Activated naive CD8-positive, alpha-beta T cell treated with anti-CD3 and anti-CD28 coated beads for 36 hours (primary cell): ENCODE data around the gene DNAH9. TPM values are rescaled to one million over a fixed set of nuclear protein-coding genes. Genes with fewer than 3 reads are reported as not detected.
A peak's percentile ranks its signal among the peaks of the same experiment; 100 is the strongest.

Experiments
- DNase-seq: peaks from one replicate; pipeline ENCODE4 v3.0.0; 2021
- H3K27ac Mint-ChIP-seq: one replicate; pipeline ENCODE4 v1.8.0; 2022; ENCODE audit warnings: mild to moderate bottlenecking, moderate library complexity, mixed read lengths
- H3K27me3 Mint-ChIP-seq: one replicate; pipeline ENCODE4 v1.8.0; 2022; ENCODE audit warnings: mild to moderate bottlenecking, mixed read lengths
- H3K36me3 Mint-ChIP-seq: one replicate; pipeline ENCODE4 v1.8.0; 2021; ENCODE audit warnings: mild to moderate bottlenecking, mixed read lengths
- H3K4me1 Mint-ChIP-seq: one replicate; pipeline ENCODE4 v1.8.0; 2021; ENCODE audit warnings: mixed read lengths
- H3K4me3 Mint-ChIP-seq: one replicate; pipeline ENCODE4 v1.8.0; 2022; ENCODE audit warnings: mild to moderate bottlenecking, moderate library complexity, mixed read lengths
- H3K9me3 Mint-ChIP-seq: one replicate; pipeline ENCODE4 v1.8.0; 2022; ENCODE audit warnings: mixed read lengths
- total RNA-seq, 2 experiments: library from RNA; stranded (reverse); gene quantifications; one replicate each; pipeline ENCODE4 v1.2.3, GENCODE V29; 2021

The DNAH9 gene
- not detected for total RNA-seq

DNA sequence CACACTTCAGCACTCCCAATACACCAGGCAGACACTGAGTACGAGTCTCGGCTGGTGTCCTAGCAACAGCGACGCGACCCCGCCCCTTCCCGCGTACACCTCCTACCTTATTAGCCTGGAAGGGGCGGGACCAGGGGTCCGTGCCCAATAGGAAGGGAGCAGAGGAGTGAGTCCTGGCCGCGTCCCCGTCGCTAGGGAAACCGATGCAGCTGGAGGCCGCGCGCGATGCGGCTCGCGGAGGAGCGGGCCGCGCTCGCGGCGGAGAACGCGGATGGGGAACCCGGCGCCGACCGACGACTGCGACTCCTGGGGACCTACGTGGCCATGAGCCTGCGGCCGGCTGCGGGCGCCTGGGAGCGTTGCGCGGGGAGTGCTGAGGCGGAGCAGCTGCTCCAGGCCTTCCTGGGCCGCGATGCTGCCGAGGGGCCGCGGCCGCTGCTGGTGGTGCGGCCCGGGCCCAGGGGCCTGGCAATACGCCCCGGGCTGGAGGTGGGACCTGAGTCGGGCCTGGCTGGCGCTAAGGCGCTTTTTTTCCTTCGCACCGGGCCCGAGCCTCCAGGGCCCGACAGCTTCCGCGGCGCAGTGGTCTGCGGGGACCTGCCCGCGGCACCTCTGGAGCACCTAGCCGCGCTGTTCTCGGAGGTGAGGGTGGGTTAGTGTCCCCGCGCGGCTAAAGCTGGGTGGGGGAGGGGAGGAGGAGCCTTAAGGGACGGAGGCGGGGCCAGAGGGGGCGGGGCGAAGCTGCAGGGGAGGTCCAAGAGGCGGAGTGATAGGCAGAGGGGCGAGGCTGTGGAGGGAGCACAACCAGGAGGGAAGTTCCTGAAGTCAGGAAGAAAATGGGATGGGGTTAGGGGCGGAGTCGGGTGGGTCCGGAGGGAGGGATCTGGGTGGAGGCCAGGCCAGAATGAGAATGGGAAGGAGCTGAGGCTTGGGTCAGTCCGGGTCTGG is at the start of gene DNAH9:
Gene DNAH9, plus strand, starts transcription at position 197 of the 948 bp plus-strand sequence. Its CDS starts 29 bp downstream, at position 226.
- H3K4me1 Mint-ChIP-seq, result no peaks in the 10 kb centered on the region
- peaks cover 35% of the 10 kb centered on the region for H3K27me3 Mint-ChIP-seq
- no peaks in the 10 kb centered on the region for H3K9me3 Mint-ChIP-seq
- no peak within 1 kb of the TSS for H3K4me3 Mint-ChIP-seq
- no peak within 1 kb of the TSS for H3K27ac Mint-ChIP-seq
- DNase-seq, result peak; percentile 38
- H3K36me3 Mint-ChIP-seq, result no peaks in the 10 kb centered on the region

GRCh38 chr17:11550431-11550830 is 47.8 kb upstream of the DNAH9 start:
- H3K27me3 Mint-ChIP-seq, result no peaks in the 10 kb centered on the region
- no peak overlapping the region for H3K27ac Mint-ChIP-seq
- H3K9me3 Mint-ChIP-seq, result no peaks in the 10 kb centered on the region
- H3K4me3 Mint-ChIP-seq, result no peak overlapping the region
- DNase-seq, result no peak
- H3K36me3 Mint-ChIP-seq, result no peaks in the 10 kb centered on the region
- H3K4me1 Mint-ChIP-seq, result no peaks in the 10 kb centered on the region

- H3K27ac Mint-ChIP-seq, result no peak overlapping the region
- no peaks in the 10 kb centered on the region for H3K4me1 Mint-ChIP-seq
- H3K36me3 Mint-ChIP-seq, result no peaks in the 10 kb centered on the region
- no peak overlapping the region for H3K4me3 Mint-ChIP-seq
- H3K27me3 Mint-ChIP-seq, result no peaks in the 10 kb centered on the region
- DNase-seq, result no peak
- no peaks in the 10 kb centered on the region for H3K9me3 Mint-ChIP-seq
Observed at GRCh38 chr17:11551442-11551841, 46.8 kb upstream of the DNAH9 start.

GRCh38 chr17:11553135-11553534 is 45.1 kb upstream of the DNAH9 start:
- no peak overlapping the region for H3K4me3 Mint-ChIP-seq
- H3K36me3 Mint-ChIP-seq, result no peaks in the 10 kb centered on the region
- no peak for DNase-seq
- no peaks in the 10 kb centered on the region for H3K4me1 Mint-ChIP-seq
- no peaks in the 10 kb centered on the region for H3K27me3 Mint-ChIP-seq
- no peak overlapping the region for H3K27ac Mint-ChIP-seq
- no peaks in the 10 kb centered on the region for H3K9me3 Mint-ChIP-seq

GRCh38 chr17:11554042-11554441 is 44.2 kb upstream of the DNAH9 start:
- H3K9me3 Mint-ChIP-seq, result no peaks in the 10 kb centered on the region
- no peaks in the 10 kb centered on the region for H3K27me3 Mint-ChIP-seq
- no peak overlapping the region for H3K4me3 Mint-ChIP-seq
- H3K27ac Mint-ChIP-seq, result no peak overlapping the region
- H3K4me1 Mint-ChIP-seq, result no peaks in the 10 kb centered on the region
- no peaks in the 10 kb centered on the region for H3K36me3 Mint-ChIP-seq
- no peak for DNase-seq

- Mint-ChIP-seq H3K9me3 (no peaks in the 10 kb centered on the region), H3K27ac (no peak overlapping the region), H3K27me3 (no peaks in the 10 kb centered on the region), H3K4me1 (no peaks in the 10 kb centered on the region), H3K36me3 (no peaks in the 10 kb centered on the region), H3K4me3 (no peak overlapping the region)
- no peak for DNase-seq
Observed at GRCh38 chr17:11554542-11554941, 43.7 kb upstream of the DNAH9 start.

DNA sequence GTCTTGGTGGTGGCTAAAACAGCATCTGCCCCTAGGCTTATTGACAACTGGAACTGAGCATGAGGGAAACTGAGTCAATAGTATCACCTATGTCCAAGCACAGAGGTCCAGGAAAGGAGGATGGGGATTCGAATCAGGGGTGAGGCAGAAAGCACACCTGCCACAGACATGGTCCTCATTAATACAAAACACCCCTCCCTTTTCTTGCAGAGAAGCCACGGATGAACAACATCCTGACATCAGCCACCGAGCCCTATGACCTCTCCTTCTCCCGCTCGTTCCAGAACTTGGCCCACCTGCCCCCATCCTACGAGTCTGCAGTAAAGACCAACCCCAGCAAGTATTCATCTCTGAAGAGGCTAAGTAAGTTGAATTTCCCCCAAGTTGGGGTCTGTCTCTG is 42.7 kb upstream of the DNAH9 start:
- no peaks in the 10 kb centered on the region for H3K9me3 Mint-ChIP-seq
- H3K27me3 Mint-ChIP-seq, result no peaks in the 10 kb centered on the region

GRCh38 chr17:11557727-11558452 is 40.4 kb upstream of the DNAH9 start:
- H3K36me3 Mint-ChIP-seq, result no peaks in the 10 kb centered on the region
- H3K9me3 Mint-ChIP-seq, result no peaks in the 10 kb centered on the region
- no peak for DNase-seq
- no peak overlapping the region for H3K4me3 Mint-ChIP-seq
- no peaks in the 10 kb centered on the region for H3K4me1 Mint-ChIP-seq
- no peaks in the 10 kb centered on the region for H3K27me3 Mint-ChIP-seq
- no peak overlapping the region for H3K27ac Mint-ChIP-seq

More for the DNA sequence above, 42.7 kb upstream of the DNAH9 start:
- DNase-seq, result no peak
- H3K4me1 Mint-ChIP-seq, result no peaks in the 10 kb centered on the region
- H3K4me3 Mint-ChIP-seq, result no peak overlapping the region
- no peaks in the 10 kb centered on the region for H3K36me3 Mint-ChIP-seq
- H3K27ac Mint-ChIP-seq, result no peak overlapping the region

- no peak for DNase-seq
- Mint-ChIP-seq H3K9me3 (no peaks in the 10 kb centered on the region), H3K4me1 (no peaks in the 10 kb centered on the region), H3K4me3 (no peak overlapping the region), H3K27me3 (no peaks in the 10 kb centered on the region), H3K27ac (no peak overlapping the region), H3K36me3 (no peaks in the 10 kb centered on the region)
Observed at GRCh38 chr17:11558681-11559234, 39.5 kb upstream of the DNAH9 start.

DNA sequence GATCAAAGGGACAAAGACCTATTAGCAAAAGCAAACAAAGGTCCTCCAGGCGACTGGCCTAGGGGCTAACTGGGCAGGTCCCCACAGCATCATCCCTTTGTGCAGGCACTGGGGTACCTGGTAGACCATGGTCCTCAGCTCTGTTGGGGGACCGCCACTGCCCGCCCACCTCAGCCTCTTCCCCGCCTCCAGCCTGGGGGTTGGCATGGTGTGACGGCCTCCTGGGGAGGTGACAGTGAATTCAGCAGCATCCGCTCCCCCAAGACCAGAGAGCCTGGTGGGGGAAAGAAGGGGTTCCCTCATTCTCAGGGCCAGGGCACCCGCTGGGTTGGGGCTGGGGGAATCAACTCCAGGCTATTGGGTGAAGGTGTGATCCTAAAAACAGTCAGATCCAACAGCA is 38.7 kb upstream of the DNAH9 start:
- Mint-ChIP-seq H3K4me1 (no peaks in the 10 kb centered on the region), H3K27ac (no peak overlapping the region), H3K9me3 (no peaks in the 10 kb centered on the region), H3K27me3 (no peaks in the 10 kb centered on the region), H3K4me3 (no peak overlapping the region), H3K36me3 (no peaks in the 10 kb centered on the region)
- no peak for DNase-seq

- Mint-ChIP-seq H3K27ac (no peak overlapping the region), H3K4me3 (no peak overlapping the region), H3K4me1 (no peaks in the 10 kb centered on the region), H3K9me3 (no peaks in the 10 kb centered on the region), H3K27me3 (no peaks in the 10 kb centered on the region), H3K36me3 (no peaks in the 10 kb centered on the region)
- no peak for DNase-seq
Observed at GRCh38 chr17:11561281-11561680, 37.0 kb upstream of the DNAH9 start.

DNA sequence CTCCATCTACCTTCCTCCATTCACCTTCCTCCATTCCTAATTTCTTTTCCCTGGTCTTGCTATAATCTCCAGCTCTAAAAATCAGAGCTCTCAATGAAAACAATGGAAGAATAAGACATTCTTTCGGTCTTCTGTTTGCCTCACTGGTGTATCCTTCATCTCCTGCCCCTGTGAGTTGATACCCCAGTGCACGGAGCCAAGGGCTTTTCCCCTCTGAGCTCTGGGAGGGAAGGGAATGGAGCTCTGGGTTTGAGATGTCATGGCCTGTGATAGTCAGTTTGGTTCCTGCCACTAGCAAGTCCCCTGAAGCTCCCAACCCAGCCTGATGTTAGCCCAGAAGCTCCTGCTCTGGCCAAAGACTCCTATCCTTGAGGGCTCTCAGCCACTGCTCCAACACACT is 36.6 kb upstream of the DNAH9 start:
- DNase-seq, result no peak
- Mint-ChIP-seq H3K36me3 (no peaks in the 10 kb centered on the region), H3K4me1 (no peaks in the 10 kb centered on the region), H3K27ac (no peak overlapping the region), H3K9me3 (no peaks in the 10 kb centered on the region), H3K4me3 (no peak overlapping the region), H3K27me3 (no peaks in the 10 kb centered on the region)

- DNase-seq, result no peak
- H3K27me3 Mint-ChIP-seq, result no peaks in the 10 kb centered on the region
- no peaks in the 10 kb centered on the region for H3K36me3 Mint-ChIP-seq
- H3K27ac Mint-ChIP-seq, result no peak overlapping the region
- H3K4me1 Mint-ChIP-seq, result no peaks in the 10 kb centered on the region
- H3K9me3 Mint-ChIP-seq, result peaks cover 2% of the 10 kb centered on the region
- no peak overlapping the region for H3K4me3 Mint-ChIP-seq
Observed at GRCh38 chr17:11564589-11565380, 33.5 kb upstream of the DNAH9 start.

- H3K4me3 Mint-ChIP-seq, result no peak overlapping the region
- H3K27me3 Mint-ChIP-seq, result no peaks in the 10 kb centered on the region
- DNase-seq, result no peak
- H3K27ac Mint-ChIP-seq, result no peak overlapping the region
- peaks cover 2% of the 10 kb centered on the region for H3K9me3 Mint-ChIP-seq
- no peaks in the 10 kb centered on the region for H3K4me1 Mint-ChIP-seq
- H3K36me3 Mint-ChIP-seq, result no peaks in the 10 kb centered on the region
Observed at GRCh38 chr17:11565591-11565990, 32.7 kb upstream of the DNAH9 start.

- no peak for DNase-seq
- no peaks in the 10 kb centered on the region for H3K36me3 Mint-ChIP-seq
- H3K9me3 Mint-ChIP-seq, result peaks cover 2% of the 10 kb centered on the region
- H3K4me1 Mint-ChIP-seq, result no peaks in the 10 kb centered on the region
- H3K4me3 Mint-ChIP-seq, result no peak overlapping the region
- no peaks in the 10 kb centered on the region for H3K27me3 Mint-ChIP-seq
- H3K27ac Mint-ChIP-seq, result no peak overlapping the region
Observed at GRCh38 chr17:11578998-11579397, 19.3 kb upstream of the DNAH9 start.
